ENCODE results near the gene TADA2B. TPM values are rescaled to one million over a fixed set of nuclear protein-coding genes. Genes with fewer than 3 reads are reported as not detected.

The TADA2B gene
- total RNA-seq, 3 donors from 2014 or later (not counting 1 experiment from before 2014, with no cell fraction given), result 22.7 to 36.3 (median 35.9) TPM

DNA sequence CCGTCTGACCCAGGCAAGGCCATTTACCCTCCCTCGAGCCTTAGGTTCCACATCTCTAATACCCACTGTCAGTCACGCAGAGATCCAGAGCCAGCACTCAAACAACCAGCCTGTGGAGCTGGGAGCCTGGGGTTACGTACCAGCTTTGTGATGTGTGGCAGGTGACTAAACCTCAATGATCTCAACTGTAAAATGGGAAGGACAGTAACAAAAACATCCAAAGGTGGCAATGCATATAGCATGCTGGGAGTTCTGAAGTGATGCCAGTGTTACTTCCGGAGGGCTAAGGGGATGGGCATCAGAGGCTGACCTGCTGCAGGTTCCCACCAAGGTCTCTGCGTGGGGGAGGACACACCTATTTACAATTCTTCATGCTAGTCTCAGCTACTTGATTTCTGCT is 18.6 kb downstream of the TADA2B start:
- Mint-ChIP-seq H3K4me1 (peaks cover 4 to 11% of the 10 kb centered on the region in 2 donors), H3K36me3 (peaks cover 8% of the 10 kb centered on the region), H3K4me3 (no peak overlapping the region), H3K27me3 (ENCODE audit: low read depth in 2 of 2) (no peaks in the 10 kb centered on the region), H3K27ac (no peak overlapping the region), H3K9me3 (no peaks in the 10 kb centered on the region)
- H3K9me3 ChIP-seq (ENCODE audit: control insufficient read depth, insufficient read depth, low read length), result no peaks in the 10 kb centered on the region
- no peaks in the 10 kb centered on the region for H3K27me3 ChIP-seq (ENCODE audit: control insufficient read depth, insufficient read depth, low read length)
- peaks cover 56% of the 10 kb centered on the region for H3K36me3 ChIP-seq (ENCODE audit: control insufficient read depth, insufficient read depth, low read length)
- H3K27ac ChIP-seq (ENCODE audit: low read length), result no peak overlapping the region
- DNase-seq (no peak), ATAC-seq (no peak)
- TF ChIP-seq, protein P1, sequence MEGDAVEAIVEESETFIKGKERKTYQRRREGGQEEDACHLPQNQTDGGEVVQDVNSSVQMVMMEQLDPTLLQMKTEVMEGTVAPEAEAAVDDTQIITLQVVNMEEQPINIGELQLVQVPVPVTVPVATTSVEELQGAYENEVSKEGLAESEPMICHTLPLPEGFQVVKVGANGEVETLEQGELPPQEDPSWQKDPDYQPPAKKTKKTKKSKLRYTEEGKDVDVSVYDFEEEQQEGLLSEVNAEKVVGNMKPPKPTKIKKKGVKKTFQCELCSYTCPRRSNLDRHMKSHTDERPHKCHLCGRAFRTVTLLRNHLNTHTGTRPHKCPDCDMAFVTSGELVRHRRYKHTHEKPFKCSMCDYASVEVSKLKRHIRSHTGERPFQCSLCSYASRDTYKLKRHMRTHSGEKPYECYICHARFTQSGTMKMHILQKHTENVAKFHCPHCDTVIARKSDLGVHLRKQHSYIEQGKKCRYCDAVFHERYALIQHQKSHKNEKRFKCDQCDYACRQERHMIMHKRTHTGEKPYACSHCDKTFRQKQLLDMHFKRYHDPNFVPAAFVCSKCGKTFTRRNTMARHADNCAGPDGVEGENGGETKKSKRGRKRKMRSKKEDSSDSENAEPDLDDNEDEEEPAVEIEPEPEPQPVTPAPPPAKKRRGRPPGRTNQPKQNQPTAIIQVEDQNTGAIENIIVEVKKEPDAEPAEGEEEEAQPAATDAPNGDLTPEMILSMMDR (IDR thresholded peaks at IDR 0.05), result no peak
- 96% methylated on average over 6 of the region's 6 CpGs for WGBS (ENCODE audit: insufficient coverage)
- peaks cover 6% of the 10 kb centered on the region for H3K4me1 ChIP-seq (ENCODE audit: control insufficient read depth, insufficient read depth, low read length)
- intact Hi-C loops (cut with micrococcal nuclease), result no loop called here
- H3K4me3 ChIP-seq (ENCODE audit: low read length), result no peak overlapping the region

DNA sequence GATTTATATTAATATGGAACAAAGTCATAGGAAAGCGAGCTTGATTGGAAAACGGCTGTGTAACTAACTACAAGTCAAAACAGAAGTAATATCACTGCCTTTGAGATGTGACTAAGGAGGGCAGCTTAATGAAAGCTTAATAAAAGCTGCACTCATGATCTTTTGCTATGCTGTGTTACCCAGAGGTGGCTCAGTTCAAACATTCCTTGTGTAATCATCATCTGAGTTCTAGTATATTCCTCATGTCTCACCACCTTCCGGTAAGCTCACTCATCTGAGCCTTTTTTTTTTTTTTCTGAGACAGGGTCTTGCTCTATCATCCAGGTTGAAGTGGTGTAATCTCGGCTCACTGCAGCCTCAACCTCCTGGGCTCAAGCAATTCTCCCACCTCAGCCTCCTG is 19.6 kb downstream of the TADA2B start:
- H3K4me3 Mint-ChIP-seq, result no peak overlapping the region
- H3K36me3 Mint-ChIP-seq, result peaks cover 8% of the 10 kb centered on the region
- H3K27ac ChIP-seq (ENCODE audit: low read length), result no peak overlapping the region
- H3K4me1 ChIP-seq (ENCODE audit: control insufficient read depth, insufficient read depth, low read length), result peaks cover 12% of the 10 kb centered on the region
- no peaks in the 10 kb centered on the region for H3K9me3 ChIP-seq (ENCODE audit: control insufficient read depth, insufficient read depth, low read length)
- 98% methylated on average over 4 of the region's 4 CpGs for WGBS (ENCODE audit: insufficient coverage)
- intact Hi-C loops (cut with micrococcal nuclease), result no loop called here
- H3K36me3 ChIP-seq (ENCODE audit: control insufficient read depth, insufficient read depth, low read length), result peaks cover 54% of the 10 kb centered on the region
- H3K27me3 ChIP-seq (ENCODE audit: control insufficient read depth, insufficient read depth, low read length), result no peaks in the 10 kb centered on the region
- H3K4me3 ChIP-seq (ENCODE audit: low read length), result no peak overlapping the region
- peaks cover 11 to 19% of the 10 kb centered on the region in 2 donors for H3K4me1 Mint-ChIP-seq
- H3K9me3 Mint-ChIP-seq, result no peaks in the 10 kb centered on the region
- DNase-seq (no peak), ATAC-seq (no peak)
- H3K27me3 Mint-ChIP-seq (ENCODE audit: low read depth in 2 of 2), result no peaks in the 10 kb centered on the region
- TF ChIP-seq, protein P1 (IDR thresholded peaks at IDR 0.05), result no peak
- no peak overlapping the region for H3K27ac Mint-ChIP-seq

DNA sequence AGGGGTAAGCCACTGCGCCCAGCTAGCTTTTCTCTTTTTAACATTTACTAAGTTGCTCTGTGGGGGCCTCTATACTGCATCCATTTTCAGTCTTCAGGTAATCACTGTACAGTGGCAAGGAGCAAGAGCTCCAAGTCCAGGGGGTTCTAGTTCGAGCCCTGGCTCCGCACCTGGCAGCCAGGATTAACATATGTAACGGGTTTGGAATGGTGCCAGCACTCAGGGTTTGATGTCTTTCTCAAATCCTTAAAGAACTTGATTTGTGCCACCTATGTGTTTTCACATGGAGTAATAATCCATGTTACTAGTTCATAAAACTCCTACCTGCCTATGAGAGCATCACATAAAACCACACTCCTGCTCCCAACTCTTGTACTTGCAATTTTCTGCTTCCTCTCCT is 20.2 kb downstream of the TADA2B start:
- peaks cover 15 to 24% of the 10 kb centered on the region in 2 donors for H3K4me1 Mint-ChIP-seq
- Histone ChIP-seq H3K27me3 (ENCODE audit: control insufficient read depth, insufficient read depth, low read length) (no peaks in the 10 kb centered on the region), H3K4me1 (ENCODE audit: control insufficient read depth, insufficient read depth, low read length) (peaks cover 12% of the 10 kb centered on the region), H3K27ac (ENCODE audit: low read length) (no peak overlapping the region), H3K4me3 (ENCODE audit: low read length) (no peak overlapping the region), H3K36me3 (ENCODE audit: control insufficient read depth, insufficient read depth, low read length) (peaks cover 54% of the 10 kb centered on the region), H3K9me3 (ENCODE audit: control insufficient read depth, insufficient read depth, low read length) (no peaks in the 10 kb centered on the region)
- ATAC-seq, result no peak
- H3K9me3 Mint-ChIP-seq, result no peaks in the 10 kb centered on the region
- no peaks in the 10 kb centered on the region for H3K27me3 Mint-ChIP-seq (ENCODE audit: low read depth in 2 of 2)
- intact Hi-C loops (cut with micrococcal nuclease), result no loop called here
- TF ChIP-seq, protein P1 (IDR thresholded peaks at IDR 0.05), result no peak
- H3K36me3 Mint-ChIP-seq, result peaks cover 8% of the 10 kb centered on the region
- no peak overlapping the region for H3K27ac Mint-ChIP-seq
- no peak for DNase-seq
- over 99% methylated on average over 4 of the region's 4 CpGs for WGBS (ENCODE audit: insufficient coverage)
- H3K4me3 Mint-ChIP-seq, result no peak overlapping the region

DNA sequence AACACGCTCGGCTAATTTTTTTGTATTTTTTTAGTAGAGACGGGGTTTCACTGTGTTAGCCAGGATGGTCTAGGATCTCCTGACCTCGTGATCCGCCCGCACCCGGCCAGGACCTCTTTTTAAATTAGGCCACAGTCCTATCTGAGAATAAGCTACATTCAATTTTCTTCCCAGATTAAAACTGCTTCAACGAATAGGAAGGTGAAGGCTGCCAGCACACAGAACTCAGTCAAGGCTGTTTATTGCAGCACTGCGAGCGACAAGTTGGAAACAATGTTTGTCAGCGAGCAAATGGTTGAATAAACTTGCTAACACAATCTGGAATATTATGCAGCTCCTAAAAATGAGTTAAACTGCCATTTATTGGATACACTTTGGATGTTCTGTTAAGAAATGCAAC is 22.8 kb downstream of the TADA2B start:
- no peaks in the 10 kb centered on the region for H3K9me3 ChIP-seq (ENCODE audit: control insufficient read depth, insufficient read depth, low read length)
- no peak overlapping the region for H3K4me3 ChIP-seq (ENCODE audit: low read length)
- Mint-ChIP-seq H3K36me3 (peaks cover 7% of the 10 kb centered on the region), H3K27me3 (ENCODE audit: low read depth in 2 of 2) (peaks cover 3 to 5% of the 10 kb centered on the region in 2 donors), H3K9me3 (no peaks in the 10 kb centered on the region), H3K4me1 (peaks cover 27 to 42% of the 10 kb centered on the region in 2 donors), H3K27ac (no peak overlapping the region), H3K4me3 (peak overlapping the region; percentile 74)
- intact Hi-C loops (cut with micrococcal nuclease), result no loop called here
- H3K27me3 ChIP-seq (ENCODE audit: control insufficient read depth, insufficient read depth, low read length), result no peaks in the 10 kb centered on the region
- peaks cover 27% of the 10 kb centered on the region for H3K4me1 ChIP-seq (ENCODE audit: control insufficient read depth, insufficient read depth, low read length)
- H3K36me3 ChIP-seq (ENCODE audit: control insufficient read depth, insufficient read depth, low read length), result peaks cover 32% of the 10 kb centered on the region
- ATAC-seq (no peak), DNase-seq (no peak)
- TF ChIP-seq, protein P1 (IDR thresholded peaks at IDR 0.05), result no peak
- no peak overlapping the region for H3K27ac ChIP-seq (ENCODE audit: low read length)
- 95% methylated on average over 11 of the region's 11 CpGs for WGBS (ENCODE audit: insufficient coverage)
